ENCODE data around the gene ANKH.

DNA sequence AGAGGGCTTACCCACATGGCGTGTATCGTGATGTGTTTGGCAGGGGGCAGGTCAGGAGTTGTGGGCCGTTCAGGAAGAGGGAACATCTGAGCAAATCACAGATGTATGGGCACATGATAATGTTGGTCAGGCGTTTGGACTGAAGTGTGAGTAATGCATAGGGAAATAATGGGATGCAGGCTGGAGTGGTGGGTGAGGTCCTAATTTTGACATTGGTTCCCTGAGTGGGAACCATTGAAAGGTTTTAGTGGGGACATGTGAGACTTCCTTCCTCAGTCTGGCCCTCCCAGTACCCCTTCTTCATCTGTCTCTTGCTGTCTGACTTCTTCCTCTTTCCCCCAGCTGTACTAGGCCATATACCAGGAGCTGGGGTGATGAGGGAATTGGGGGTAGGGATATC lies 199.5 kb downstream of the ANKH start:
- TF ChIP-seq, protein P1, sequence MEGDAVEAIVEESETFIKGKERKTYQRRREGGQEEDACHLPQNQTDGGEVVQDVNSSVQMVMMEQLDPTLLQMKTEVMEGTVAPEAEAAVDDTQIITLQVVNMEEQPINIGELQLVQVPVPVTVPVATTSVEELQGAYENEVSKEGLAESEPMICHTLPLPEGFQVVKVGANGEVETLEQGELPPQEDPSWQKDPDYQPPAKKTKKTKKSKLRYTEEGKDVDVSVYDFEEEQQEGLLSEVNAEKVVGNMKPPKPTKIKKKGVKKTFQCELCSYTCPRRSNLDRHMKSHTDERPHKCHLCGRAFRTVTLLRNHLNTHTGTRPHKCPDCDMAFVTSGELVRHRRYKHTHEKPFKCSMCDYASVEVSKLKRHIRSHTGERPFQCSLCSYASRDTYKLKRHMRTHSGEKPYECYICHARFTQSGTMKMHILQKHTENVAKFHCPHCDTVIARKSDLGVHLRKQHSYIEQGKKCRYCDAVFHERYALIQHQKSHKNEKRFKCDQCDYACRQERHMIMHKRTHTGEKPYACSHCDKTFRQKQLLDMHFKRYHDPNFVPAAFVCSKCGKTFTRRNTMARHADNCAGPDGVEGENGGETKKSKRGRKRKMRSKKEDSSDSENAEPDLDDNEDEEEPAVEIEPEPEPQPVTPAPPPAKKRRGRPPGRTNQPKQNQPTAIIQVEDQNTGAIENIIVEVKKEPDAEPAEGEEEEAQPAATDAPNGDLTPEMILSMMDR (IDR thresholded peaks at IDR 0.05) = no peak
- no peak for TF ChIP-seq EZH2 (IDR thresholded peaks at IDR 0.05)
- no peak for TF ChIP-seq EZH2phosphoT487 (IDR thresholded peaks at IDR 0.05)

All from neural progenitor cell (in vitro differentiated cells).